ENCODE results near the gene ANKRD6.
A peak's percentile ranks its signal among the peaks of the same experiment; 100 is the strongest.
"Not testable (repeated sequence)": the region's sequence is repeated elsewhere in the genome, so short reads cannot be mapped to it uniquely, and the experiment has no call there.

The ANKRD6 gene

GRCh38 chr6:89611666-89612065 is 178.7 kb downstream of the ANKRD6 start:
- DNase-seq, result no peak

- DNase-seq, result no peak
Observed at GRCh38 chr6:89612121-89612520, 179.2 kb downstream of the ANKRD6 start.

- no peak for DNase-seq
Observed at GRCh38 chr6:89613790-89614189, 180.8 kb downstream of the ANKRD6 start.

- no peak for DNase-seq
Observed at GRCh38 chr6:89615882-89616281, 182.9 kb downstream of the ANKRD6 start.

GRCh38 chr6:89616531-89616930 is 183.6 kb downstream of the ANKRD6 start:
- no peak for DNase-seq

GRCh38 chr6:89618026-89618425 is 185.1 kb downstream of the ANKRD6 start:
- no peak for DNase-seq

GRCh38 chr6:89619567-89619966 is 186.6 kb downstream of the ANKRD6 start:
- no peak for DNase-seq

GRCh38 chr6:89623749-89624148 is 190.8 kb downstream of the ANKRD6 start:
- DNase-seq, result no peak

GRCh38 chr6:89630488-89630887 is 197.5 kb downstream of the ANKRD6 start:
- DNase-seq, result no peak

- DNase-seq, result not testable (repeated sequence)
Observed at GRCh38 chr6:89636412-89636811, 203.5 kb downstream of the ANKRD6 start.

- no peak for DNase-seq
Observed at GRCh38 chr6:89637960-89638319, 205.0 kb downstream of the ANKRD6 start.

GRCh38 chr6:89638320-89639195 is 205.6 kb downstream of the ANKRD6 start, which contains the start of gene LYRM2:
Gene LYRM2, minus strand, starts transcription at chr6:89638747. Its CDS starts 31 bp downstream, at chr6:89638716.
- peak; percentile 87 for DNase-seq

GRCh38 chr6:89640804-89641203 is 207.9 kb downstream of the ANKRD6 start:
- DNase-seq, result no peak

- not testable (repeated sequence) for DNase-seq
Observed at GRCh38 chr6:89641581-89641980, 208.6 kb downstream of the ANKRD6 start.

- no peak for DNase-seq
Observed at GRCh38 chr6:89642956-89643355, 210.0 kb downstream of the ANKRD6 start.

- DNase-seq, result no peak
Observed at GRCh38 chr6:89643406-89643805, 210.5 kb downstream of the ANKRD6 start.

GRCh38 chr6:89644864-89645263 is 211.9 kb downstream of the ANKRD6 start:
- DNase-seq, result no peak

GRCh38 chr6:89649682-89650081 is 216.7 kb downstream of the ANKRD6 start:
- DNase-seq, result no peak

- DNase-seq, result no peak
Observed at GRCh38 chr6:89650579-89650978, 217.6 kb downstream of the ANKRD6 start.

GRCh38 chr6:89655122-89655521 is 222.2 kb downstream of the ANKRD6 start:
- DNase-seq, result no peak

GRCh38 chr6:89657445-89658158 is 224.7 kb downstream of the ANKRD6 start:
- DNase-seq, result no peak

GRCh38 chr6:89660981-89661380 is 228.0 kb downstream of the ANKRD6 start:
- DNase-seq, result no peak

GRCh38 chr6:89661559-89661958 is 228.6 kb downstream of the ANKRD6 start:
- no peak for DNase-seq

GRCh38 chr6:89662659-89663223 is 229.8 kb downstream of the ANKRD6 start:
- no peak for DNase-seq

Data from NCI-H1436 (cell line).